Naive B cell (primary cell): ENCODE data around the gene AFAP1. TPM values are rescaled to one million over a fixed set of nuclear protein-coding genes. Genes with fewer than 3 reads are reported as not detected.

Source experiments
- ATAC-seq, 2 donors: fragments of 150-1000 bp; cut with Tn5 transposase; 2 replicates each; pipeline ENCODE4 v1.10.0; 2021; ENCODE audit warnings: low read depth in 2 of 2, mild to moderate bottlenecking in 2 of 2, moderate library complexity in 2 of 2
- DNase-seq: peaks from one replicate; pipeline ENCODE4 v3.0.0; 2022
- H3K27ac Mint-ChIP-seq, 6 donors: one replicate each; pipeline ENCODE4 v1.8.0; 2020 to 2022; ENCODE audit warnings: mild to moderate bottlenecking in 6 of 6, mixed read lengths in 6 of 6, moderate library complexity in 5 of 6, inconsistent platforms in 2 of 6
- H3K27me3 Mint-ChIP-seq, 3 donors: one replicate each; pipeline ENCODE4 v1.8.0; 2021 to 2022; ENCODE audit warnings: mixed read lengths in 3 of 3, mild to moderate bottlenecking in 1 of 3
- H3K36me3 Mint-ChIP-seq, 2 donors: one replicate each; pipeline ENCODE4 v1.8.0; 2020 to 2022; ENCODE audit warnings: mixed read lengths in 2 of 2, inconsistent platforms in 1 of 2, mild to moderate bottlenecking in 1 of 2
- H3K4me1 Mint-ChIP-seq, 3 donors: one replicate each; pipeline ENCODE4 v1.8.0; 2020 to 2022; ENCODE audit warnings: mixed read lengths in 3 of 3, inconsistent platforms in 1 of 3, mild to moderate bottlenecking in 1 of 3, moderate library complexity in 1 of 3
- H3K4me3 Mint-ChIP-seq, 8 donors: one replicate each; pipeline ENCODE4 v1.8.0; 2020 to 2022; ENCODE audit warnings: mild to moderate bottlenecking in 8 of 8, mixed read lengths in 8 of 8, moderate library complexity in 8 of 8, inconsistent platforms in 2 of 8
- H3K9me3 Mint-ChIP-seq, 7 donors: one replicate each; pipeline ENCODE4 v1.8.0; 2020 to 2022; ENCODE audit warnings: mixed read lengths in 7 of 7, mild to moderate bottlenecking in 5 of 7, inconsistent platforms in 2 of 7, moderate library complexity in 1 of 7
- polyA plus RNA-seq, 6 donors: library from polyadenylated mRNA; unstranded; fragments of 300-500 nt; fragmentation: Illumina TruSeq; gene quantifications; one replicate each; pipeline ENCODE4 v1.2.3, GENCODE V29; 2021; ENCODE audit warnings: low read depth in 6 of 6

AFAP1 gene
- polyA plus RNA-seq, 6 donors from 2014 or later = not detected

DNA sequence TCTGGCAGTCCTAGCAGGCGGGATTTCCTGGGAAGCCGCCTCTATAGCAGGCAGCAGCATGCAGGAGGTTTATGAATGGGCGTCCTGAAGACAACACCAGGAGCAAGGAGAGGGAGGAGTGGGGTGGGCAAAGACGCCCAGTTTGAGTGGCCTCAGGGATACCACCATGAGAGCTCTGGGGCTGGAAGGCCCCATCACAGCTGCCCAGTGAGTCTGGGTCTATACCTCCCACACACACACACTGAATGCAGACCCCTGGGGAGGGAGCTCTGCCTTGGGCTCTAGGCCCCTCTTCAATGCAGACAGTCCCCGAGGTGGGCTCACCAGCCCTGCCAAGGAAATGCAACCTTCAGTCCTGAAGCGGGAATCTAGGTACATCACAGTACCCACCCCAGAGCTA lies 98.6 kb downstream of the AFAP1 start:
- no peak for ATAC-seq

DNA sequence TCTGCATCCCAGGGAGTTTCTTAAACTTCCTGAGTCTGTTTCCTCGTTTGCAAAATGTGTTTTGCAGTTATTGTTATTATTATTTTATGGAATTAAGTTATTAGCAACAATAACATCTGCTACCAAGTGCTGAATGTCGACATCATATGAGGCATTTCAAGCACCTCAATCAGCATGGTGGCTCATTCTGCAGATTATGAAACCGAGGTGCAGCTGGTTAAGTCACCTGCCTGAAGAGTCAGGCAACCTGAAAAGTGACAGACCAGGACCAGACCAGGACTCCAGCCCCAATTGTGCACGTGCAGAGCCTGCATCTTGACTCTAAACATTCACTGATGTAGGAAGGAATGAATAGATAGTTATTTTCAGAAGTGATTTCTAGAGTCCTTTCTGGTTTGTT lies 99.8 kb downstream of the AFAP1 start:
- Mint-ChIP-seq H3K27ac (no peak overlapping the region), H3K9me3 (no peaks in the 10 kb centered on the region), H3K4me1 (no peaks in the 10 kb centered on the region), H3K36me3 (no peaks in the 10 kb centered on the region), H3K4me3 (no peak overlapping the region), H3K27me3 (peaks cover 10 to 31% (median 12%) of the 10 kb centered on the region in 3 donors)
- DNase-seq (no peak), ATAC-seq (no peak)

More for the DNA sequence above, 98.6 kb downstream of the AFAP1 start:
- no peak overlapping the region for H3K27ac Mint-ChIP-seq
- H3K36me3 Mint-ChIP-seq = no peaks in the 10 kb centered on the region
- no peaks in the 10 kb centered on the region for H3K9me3 Mint-ChIP-seq
- DNase-seq = no peak
- H3K4me1 Mint-ChIP-seq = no peaks in the 10 kb centered on the region
- H3K27me3 Mint-ChIP-seq = peaks cover 11 to 39% (median 13%) of the 10 kb centered on the region in 3 donors
- no peak overlapping the region for H3K4me3 Mint-ChIP-seq

DNA sequence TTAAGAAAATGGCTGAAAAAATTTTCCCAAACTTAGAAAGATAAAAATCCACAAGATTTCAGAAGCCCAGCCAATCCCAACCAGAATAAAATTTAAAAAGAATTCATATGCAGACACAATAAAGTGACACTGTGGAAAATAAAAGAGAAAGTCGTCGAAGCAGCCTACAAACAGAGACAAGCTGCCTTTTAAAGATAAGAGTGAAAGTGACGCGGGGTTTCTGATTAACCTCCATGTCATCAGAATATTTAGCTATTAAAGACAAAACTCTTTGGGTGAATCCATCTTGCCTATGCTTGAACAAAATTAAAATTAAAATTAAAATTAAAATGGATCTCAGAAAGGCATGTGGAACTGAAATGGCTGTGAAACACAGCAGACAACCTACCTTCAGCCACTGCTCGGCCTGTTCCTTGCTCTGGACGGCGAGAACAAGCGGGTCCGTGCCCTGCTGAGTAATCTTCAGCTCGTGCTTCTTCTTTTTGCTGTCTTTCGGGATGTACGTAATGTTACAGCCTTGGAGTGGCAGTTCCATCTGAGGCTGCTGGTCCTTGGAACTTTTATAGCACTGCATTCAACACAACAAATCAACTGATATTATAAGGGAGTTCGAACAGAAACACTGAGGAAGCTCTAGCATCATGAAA lies 101.4 kb downstream of the AFAP1 start:
- DNase-seq (no peak), ATAC-seq (no peak)
- H3K4me1 Mint-ChIP-seq = no peaks in the 10 kb centered on the region
- peak overlapping the region in 1 of 6 donors; percentile 17 for H3K27ac Mint-ChIP-seq
- H3K4me3 Mint-ChIP-seq = no peak overlapping the region
- H3K27me3 Mint-ChIP-seq = peaks cover 1 to 27% (median 7%) of the 10 kb centered on the region in 3 donors
- H3K36me3 Mint-ChIP-seq = no peaks in the 10 kb centered on the region
- H3K9me3 Mint-ChIP-seq = peaks cover 0 to 4% (median 0%) of the 10 kb centered on the region in 7 donors

DNA sequence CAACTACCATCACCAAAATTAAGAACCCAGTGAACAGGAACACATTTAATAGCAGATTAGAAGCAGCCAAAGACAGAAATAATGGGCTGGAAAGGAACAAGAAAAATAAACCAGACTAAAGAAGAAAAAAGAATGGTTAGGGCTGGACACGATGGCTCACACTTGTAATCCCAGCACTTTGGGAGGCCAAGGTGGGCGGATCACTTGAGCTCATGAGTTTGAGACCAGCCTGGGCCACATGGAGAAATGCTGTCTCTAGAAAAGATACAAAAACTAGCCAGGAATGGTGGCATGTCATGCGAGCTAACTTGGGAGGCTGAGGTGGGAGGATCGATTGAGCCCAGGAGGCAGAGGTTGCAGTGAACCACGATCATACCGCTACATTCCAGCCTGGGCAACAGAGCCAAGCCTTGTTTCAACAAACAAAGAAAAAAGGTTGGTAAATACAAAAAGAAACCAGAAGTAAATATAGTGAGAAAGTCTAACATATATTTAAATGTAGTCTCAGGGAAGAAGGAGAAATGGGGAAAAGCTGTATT lies 102.0 kb downstream of the AFAP1 start:
- peaks cover 7 to 26% (median 7%) of the 10 kb centered on the region in 3 donors for H3K27me3 Mint-ChIP-seq
- H3K27ac Mint-ChIP-seq = peak overlapping the region in 1 of 6 donors; percentile 32
- DNase-seq = no peak
- no peaks in the 10 kb centered on the region for H3K4me1 Mint-ChIP-seq
- peak overlapping the region in 1 of 8 donors; percentile 52 for H3K4me3 Mint-ChIP-seq
- no peaks in the 10 kb centered on the region for H3K36me3 Mint-ChIP-seq
- ATAC-seq = no peak
- H3K9me3 Mint-ChIP-seq = peaks cover 0 to 4% (median 2%) of the 10 kb centered on the region in 7 donors

DNA sequence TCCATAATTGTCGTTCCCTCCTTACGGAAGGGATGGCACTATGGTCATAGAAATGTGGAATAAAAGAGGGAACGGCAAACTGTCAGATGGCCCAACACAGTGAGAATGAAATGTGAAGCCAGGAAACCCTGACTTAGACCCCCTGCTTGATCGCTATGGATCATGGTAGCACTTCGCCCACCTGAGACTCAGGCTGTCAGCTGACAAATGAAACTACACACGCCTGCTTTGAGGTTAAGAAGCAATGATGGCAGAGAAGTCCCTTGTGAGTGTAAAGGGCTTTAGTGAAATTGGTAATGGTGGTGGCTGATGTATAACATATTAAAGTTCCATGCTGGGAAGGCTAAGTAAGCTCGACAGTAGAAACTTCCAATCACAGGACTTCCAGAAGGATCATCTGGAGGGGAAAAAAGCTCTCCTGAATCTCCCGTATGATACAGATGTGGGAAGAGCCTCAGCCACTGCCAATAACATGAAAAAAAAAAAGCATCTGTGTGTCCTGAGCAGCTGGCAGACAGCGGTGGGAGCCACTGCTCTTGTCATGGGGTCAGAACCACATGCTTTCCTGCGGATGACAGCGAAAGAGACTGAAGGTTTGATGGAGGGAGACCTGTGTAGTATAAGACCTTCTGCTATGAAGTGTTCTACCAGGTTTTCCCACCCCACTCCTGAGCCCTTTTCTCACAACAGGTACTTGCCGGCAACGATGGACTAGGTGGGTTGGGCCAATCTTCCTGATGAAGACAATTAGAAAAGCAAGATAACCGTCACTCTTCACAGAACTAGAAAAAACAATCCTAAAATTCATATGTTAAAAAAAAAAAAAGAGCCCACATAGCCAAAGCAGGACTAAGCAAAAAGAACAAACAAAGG lies 107.6 kb downstream of the AFAP1 start:
- Mint-ChIP-seq H3K27ac (no peak overlapping the region), H3K27me3 (peaks cover 11 to 28% (median 17%) of the 10 kb centered on the region in 3 donors), H3K9me3 (peaks cover 0 to 7% (median 3%) of the 10 kb centered on the region in 7 donors), H3K36me3 (no peaks in the 10 kb centered on the region), H3K4me1 (no peaks in the 10 kb centered on the region), H3K4me3 (no peak overlapping the region)
- no peak for DNase-seq
- ATAC-seq = no peak

DNA sequence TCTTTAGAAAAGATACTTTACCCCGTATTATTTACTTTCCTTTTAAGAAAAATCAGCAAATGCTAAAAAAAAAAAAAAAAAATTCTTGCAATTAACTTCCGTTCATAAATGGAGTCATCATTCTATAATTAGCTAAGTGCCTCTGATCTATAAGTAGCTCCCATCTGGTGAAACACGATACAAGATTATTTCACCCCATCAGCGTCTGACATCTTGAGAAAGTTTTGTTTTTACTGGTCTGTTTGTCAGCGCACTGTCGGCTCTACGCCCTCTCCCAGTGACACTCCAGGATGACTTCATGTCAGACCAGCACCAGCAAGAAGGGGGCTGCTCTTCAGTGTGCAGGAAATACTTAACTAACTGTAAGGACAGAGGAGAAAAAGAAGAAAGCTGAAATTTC lies 108.3 kb downstream of the AFAP1 start:
- H3K9me3 Mint-ChIP-seq = peaks cover 0 to 10% (median 3%) of the 10 kb centered on the region in 7 donors
- H3K27me3 Mint-ChIP-seq = peaks cover 11 to 33% (median 21%) of the 10 kb centered on the region in 3 donors
- DNase-seq (no peak), ATAC-seq (no peak)
- H3K27ac Mint-ChIP-seq = peak overlapping the region in 1 of 6 donors; percentile 75
- no peak overlapping the region for H3K4me3 Mint-ChIP-seq
- H3K4me1 Mint-ChIP-seq = no peaks in the 10 kb centered on the region
- no peaks in the 10 kb centered on the region for H3K36me3 Mint-ChIP-seq

DNA sequence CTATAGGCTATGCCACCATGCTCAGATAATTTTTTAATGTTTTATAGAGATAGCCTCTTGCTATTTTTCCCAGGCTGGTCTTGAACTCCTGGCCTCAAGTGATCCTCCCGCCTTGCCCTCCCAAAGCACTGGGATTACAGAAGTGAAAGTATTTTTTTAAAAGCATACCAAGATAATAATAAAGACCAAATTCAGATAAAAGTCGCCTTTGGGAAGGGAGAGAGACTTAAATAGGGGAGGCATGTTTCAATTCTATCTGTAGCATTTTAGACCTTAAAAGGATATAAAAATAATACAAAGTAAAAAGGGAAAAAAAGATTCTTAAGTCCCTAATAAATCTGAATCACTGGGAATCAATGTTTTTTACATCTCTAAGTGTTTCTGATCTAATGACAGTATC lies 108.9 kb downstream of the AFAP1 start:
- no peak overlapping the region for H3K27ac Mint-ChIP-seq
- no peak overlapping the region for H3K4me3 Mint-ChIP-seq
- no peaks in the 10 kb centered on the region for H3K4me1 Mint-ChIP-seq
- DNase-seq = no peak
- H3K27me3 Mint-ChIP-seq = peaks cover 11 to 32% (median 25%) of the 10 kb centered on the region in 3 donors
- H3K9me3 Mint-ChIP-seq = peaks cover 0 to 10% (median 3%) of the 10 kb centered on the region in 7 donors
- no peak for ATAC-seq
- H3K36me3 Mint-ChIP-seq = no peaks in the 10 kb centered on the region

DNA sequence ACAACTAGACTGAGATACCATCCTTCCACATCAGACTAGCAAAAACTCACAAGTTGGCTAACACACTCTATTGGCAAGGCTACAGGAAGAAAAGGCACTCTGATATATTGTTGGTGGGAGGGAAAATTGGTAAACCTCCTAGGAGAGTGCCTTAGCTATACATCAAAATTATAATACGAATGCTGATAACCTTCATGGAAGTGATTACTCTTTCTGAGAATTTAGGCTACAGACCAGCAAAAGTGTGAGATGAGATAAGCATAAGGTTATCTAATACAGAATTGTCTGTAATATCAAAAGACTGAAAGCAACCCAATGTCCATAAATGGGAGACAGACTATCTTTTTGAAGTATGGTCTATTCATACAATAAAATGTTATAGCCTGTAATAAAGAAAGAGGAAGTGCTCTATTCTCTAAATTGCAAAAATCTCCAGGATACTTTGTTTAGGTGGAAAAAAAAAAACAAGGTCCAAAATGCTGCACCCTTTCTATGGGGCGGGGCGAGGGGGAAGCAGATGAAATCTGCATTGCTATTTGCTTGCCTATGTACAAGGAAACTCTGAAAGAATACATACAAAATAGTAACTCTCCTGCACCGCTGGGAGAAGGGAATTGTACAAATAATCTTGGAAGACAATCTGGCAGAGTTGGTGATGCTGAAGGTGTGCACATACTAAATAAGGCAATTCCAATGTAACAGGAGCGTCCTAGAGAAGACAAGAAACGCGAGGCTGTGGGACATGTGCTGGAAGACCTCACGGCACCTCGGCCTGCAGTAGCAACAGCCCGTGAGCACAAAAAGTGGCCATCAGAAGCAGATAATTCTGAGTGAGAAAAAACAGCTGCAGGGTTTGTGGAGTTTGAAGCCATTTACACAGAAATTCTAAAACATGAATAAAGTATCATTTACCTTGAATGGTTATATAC lies 109.7 kb downstream of the AFAP1 start:
- ATAC-seq (no peak), DNase-seq (no peak)
- peaks cover 14 to 32% (median 25%) of the 10 kb centered on the region in 3 donors for H3K27me3 Mint-ChIP-seq
- no peaks in the 10 kb centered on the region for H3K4me1 Mint-ChIP-seq
- no peaks in the 10 kb centered on the region for H3K36me3 Mint-ChIP-seq
- peaks cover 0 to 10% (median 3%) of the 10 kb centered on the region in 7 donors for H3K9me3 Mint-ChIP-seq
- H3K4me3 Mint-ChIP-seq = no peak overlapping the region
- no peak overlapping the region for H3K27ac Mint-ChIP-seq

DNA sequence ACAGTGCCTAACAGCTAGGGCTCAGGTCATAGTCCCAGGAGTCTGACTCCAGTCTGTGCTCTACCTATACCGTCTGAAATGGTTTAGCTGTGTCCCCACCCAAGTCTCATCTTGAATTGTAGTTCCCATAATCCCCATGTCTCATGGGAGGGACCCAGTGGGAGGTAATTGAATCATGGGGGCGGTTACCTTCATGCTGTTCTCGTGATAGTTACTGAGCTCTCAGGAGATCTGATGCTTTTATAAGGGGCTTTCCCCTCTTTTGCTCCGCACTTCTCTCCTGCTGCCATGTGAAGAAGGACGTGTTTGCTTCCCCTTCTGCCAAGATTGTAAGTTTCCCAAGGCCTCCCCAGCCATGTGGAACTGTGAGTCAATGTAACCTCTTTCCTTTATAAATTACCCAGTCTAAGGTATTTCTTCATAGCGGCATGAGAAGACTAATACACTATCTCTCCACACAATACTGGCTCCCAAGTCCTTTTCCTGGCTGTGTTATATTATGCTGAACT lies 110.8 kb downstream of the AFAP1 start:
- DNase-seq (no peak), ATAC-seq (no peak)
- Mint-ChIP-seq H3K27me3 (peaks cover 17 to 35% (median 31%) of the 10 kb centered on the region in 3 donors), H3K27ac (peak overlapping the region in 1 of 6 donors; percentile 11), H3K9me3 (peaks cover 0 to 7% (median 2%) of the 10 kb centered on the region in 7 donors), H3K4me1 (no peaks in the 10 kb centered on the region), H3K36me3 (no peaks in the 10 kb centered on the region), H3K4me3 (no peak overlapping the region)

DNA sequence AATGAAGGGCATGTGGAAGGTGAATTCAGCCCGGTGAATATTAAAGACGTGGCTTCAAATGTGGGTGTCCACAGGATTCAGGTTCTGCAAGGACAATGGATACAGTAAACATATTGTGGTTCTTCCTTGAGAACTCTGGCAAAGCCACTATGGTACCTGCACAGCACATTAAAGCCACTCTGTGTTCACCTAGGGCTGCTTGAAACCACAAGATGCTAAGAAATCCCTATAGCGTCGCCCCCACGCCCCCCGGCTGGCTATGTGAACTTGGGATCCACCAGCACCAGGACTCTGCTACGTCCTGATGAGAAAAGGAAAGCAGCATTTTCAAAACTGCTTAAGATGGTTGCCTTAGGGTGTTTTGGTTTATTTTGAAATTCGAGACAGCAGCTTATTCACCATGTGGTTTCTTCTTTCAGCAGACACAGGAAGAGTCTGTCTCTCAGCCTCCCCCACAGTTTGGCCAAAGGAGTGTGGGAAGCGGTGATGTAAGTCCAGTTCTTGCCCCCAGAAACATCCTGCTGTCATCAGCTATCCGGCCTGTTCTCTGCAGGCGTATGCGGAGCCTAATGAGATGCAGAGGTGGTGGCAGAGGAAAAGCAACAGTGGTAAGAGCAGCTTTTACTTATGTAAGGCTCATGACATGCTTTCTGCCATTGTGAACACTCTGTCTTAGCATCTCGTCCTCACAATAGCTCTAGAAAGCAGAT lies 111.5 kb downstream of the AFAP1 start:
- no peak for ATAC-seq
- Mint-ChIP-seq H3K9me3 (peaks cover 0 to 6% (median 2%) of the 10 kb centered on the region in 7 donors), H3K27me3 (peaks cover 21 to 40% (median 36%) of the 10 kb centered on the region in 3 donors), H3K4me1 (no peaks in the 10 kb centered on the region), H3K27ac (no peak overlapping the region), H3K4me3 (no peak overlapping the region), H3K36me3 (no peaks in the 10 kb centered on the region)
- no peak for DNase-seq

DNA sequence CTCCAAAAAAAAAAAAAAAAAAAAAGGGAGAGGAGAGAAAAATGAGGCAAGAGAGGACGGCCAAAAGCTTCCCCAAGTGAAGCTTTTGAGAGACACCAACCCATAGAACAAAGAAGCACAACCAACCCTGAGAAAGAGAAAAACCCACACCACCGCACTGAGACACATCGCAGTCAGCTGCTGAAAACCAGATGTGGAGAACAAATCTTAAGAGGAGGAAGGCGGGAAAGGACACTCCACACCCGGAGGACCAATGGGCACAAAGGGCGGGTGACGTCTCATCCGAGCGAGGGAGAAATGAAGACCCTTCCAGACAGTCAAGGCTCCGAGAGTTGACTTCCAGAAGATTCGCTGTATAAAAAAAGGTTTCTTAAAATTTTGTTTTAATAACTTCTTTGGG lies 112.1 kb downstream of the AFAP1 start:
- Mint-ChIP-seq H3K27me3 (peaks cover 24 to 44% (median 30%) of the 10 kb centered on the region in 3 donors), H3K4me1 (no peaks in the 10 kb centered on the region), H3K36me3 (no peaks in the 10 kb centered on the region), H3K27ac (no peak overlapping the region), H3K4me3 (no peak overlapping the region), H3K9me3 (peaks cover 0 to 6% (median 0%) of the 10 kb centered on the region in 7 donors)
- ATAC-seq = no peak
- DNase-seq = no peak

DNA sequence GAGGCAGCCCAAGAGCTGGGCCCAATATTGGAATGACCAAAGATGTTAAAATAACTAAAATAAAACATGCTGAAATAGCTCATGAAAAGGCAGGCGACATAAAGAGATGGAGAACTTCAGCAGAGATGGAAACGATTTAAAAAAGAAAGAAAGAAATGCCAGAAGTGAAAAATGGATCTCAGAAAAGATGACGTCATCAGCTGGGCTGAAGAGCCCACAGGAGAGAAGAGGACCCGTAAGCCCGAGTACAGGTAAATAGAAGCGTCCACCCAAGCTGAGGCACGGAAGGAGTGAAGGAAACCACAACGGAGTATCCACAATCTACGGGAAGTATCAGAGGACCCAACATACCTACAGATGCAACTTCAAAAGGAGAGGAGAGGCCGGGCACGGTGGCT lies 112.8 kb downstream of the AFAP1 start:
- peaks cover 0 to 6% (median 0%) of the 10 kb centered on the region in 7 donors for H3K9me3 Mint-ChIP-seq
- H3K27me3 Mint-ChIP-seq = peaks cover 24 to 41% (median 28%) of the 10 kb centered on the region in 3 donors
- ATAC-seq (no peak), DNase-seq (no peak)
- H3K36me3 Mint-ChIP-seq = no peaks in the 10 kb centered on the region
- no peak overlapping the region for H3K27ac Mint-ChIP-seq
- H3K4me3 Mint-ChIP-seq = peak overlapping the region in 1 of 8 donors; percentile 22
- H3K4me1 Mint-ChIP-seq = no peaks in the 10 kb centered on the region
